B cell (primary cell): ENCODE measurements around the gene PDZRN3. TPM values are rescaled to one million over a fixed set of nuclear protein-coding genes. Genes with fewer than 3 reads are reported as not detected.

Source experiments
- ATAC-seq: fragments of 200-7000 bp; cut with Tn5 transposase; one replicate; pipeline ENCODE4 v1.10.0; 2021; ENCODE audit warnings: low read depth, mild to moderate bottlenecking, moderate number of reproducible peaks, moderate library complexity
- CTCF ChIA-PET: fragments of 350-600 bp; sonication (Branson Sonifier 250); formaldehyde crosslinking; loops from one replicate; lab custom pipeline; 2021; ENCODE audit warnings: antibody characterized with exemption, inconsistent platforms; lab: Charles Lee
- POLR2A ChIA-PET: fragments of 350-600 bp; sonication (Branson Sonifier 250); formaldehyde crosslinking; loops from one replicate; lab custom pipeline; 2021; ENCODE audit warnings: antibody characterized with exemption; lab: Charles Lee
- DNase-seq: peaks from one replicate; pipeline ENCODE4 v3.0.0; 2013
- H2AFZ ChIP-seq: 2 replicates; pipeline ENCODE4 v1.6.1; 2012; ENCODE audit warnings: mild to moderate bottlenecking, low read depth, low read length; ENCODE audit not compliant: insufficient read depth, poor library complexity, severe bottlenecking
- H3K27ac ChIP-seq, 2 donors: 1 replicate in 1 of 2; 2 replicates in 1 of 2; pipeline ENCODE4 v1.5.1; 2012 to 2013; ENCODE audit warnings: low read length in 2 of 2, mild to moderate bottlenecking in 2 of 2, moderate library complexity in 1 of 2
- H3K27me3 ChIP-seq, 4 experiments: fragments of 200-600 bp in 1 of 4; sonication (generic) in 1 of 4; replicated peaks in 1 of 4; 1 replicate in 2 of 4; 2 replicates in 2 of 4; pipeline versions ENCODE4 v1.6.1 to v1.7.0; 2013 to 2016; ENCODE audit warnings: low read length in 3 of 4, mild to moderate bottlenecking in 2 of 4, mixed read lengths in 1 of 4, moderate library complexity in 1 of 4; ENCODE audit not compliant: insufficient read depth in 4 of 4, control insufficient read depth in 3 of 4; ENCODE audit errors: control extremely low read depth in 1 of 4
- H3K36me3 ChIP-seq, 2 experiments: replicated peaks in 1 of 2; 1 replicate in 1 of 2; 2 replicates in 1 of 2; pipeline versions ENCODE4 v1.6.1 to v1.7.1; 2013; ENCODE audit warnings: low read length in 1 of 2; ENCODE audit not compliant: insufficient read depth in 2 of 2, control insufficient read depth in 1 of 2; ENCODE audit errors: control extremely low read depth in 1 of 2, extremely low read depth in 1 of 2
- H3K4me1 ChIP-seq, 2 donors: fragments of 200-600 bp in 1 of 2; sonication (generic) in 1 of 2; 1 replicate in 1 of 2; 2 replicates in 1 of 2; pipeline versions ENCODE4 v1.5.1 to v1.6.1; 2013 to 2017; ENCODE audit warnings: low read length in 2 of 2; ENCODE audit not compliant: control insufficient read depth in 2 of 2, insufficient read depth in 2 of 2
- H3K4me2 ChIP-seq: replicated peaks from 2 replicates; pipeline ENCODE3; 2012; ENCODE audit warnings: mild to moderate bottlenecking, low read depth, low read length; ENCODE audit not compliant: poor library complexity, severe bottlenecking
- H3K4me3 ChIP-seq, 5 experiments: fragments of 200-600 bp in 1 of 5; sonication (generic) in 1 of 5; 1 replicate in 3 of 5; 2 replicates in 2 of 5; pipeline versions ENCODE4 v1.5.1 to v1.7.0; 2011 to 2016; ENCODE audit warnings: low read length in 4 of 5, mild to moderate bottlenecking in 4 of 5, low read depth in 2 of 5, control low read depth in 1 of 5, moderate library complexity in 1 of 5; ENCODE audit not compliant: insufficient read depth in 1 of 5; ENCODE audit errors: control extremely low read depth in 1 of 5, extremely low read depth in 1 of 5
- H3K79me2 ChIP-seq: fragments of 200-600 bp; sonication (generic); one replicate; pipeline ENCODE4 v1.6.0; 2016; ENCODE audit warnings: low read length; ENCODE audit not compliant: control insufficient read depth, insufficient read depth
- H3K9ac ChIP-seq: fragments of 200-600 bp; sonication (generic); 2 replicates; pipeline ENCODE4 v1.6.1; 2017; ENCODE audit warnings: mild to moderate bottlenecking, low read length, moderate library complexity
- H3K9me3 ChIP-seq, 3 donors: one replicate each; pipeline versions ENCODE4 v1.6.1 to v1.7.1; 2013; ENCODE audit warnings: low read length in 2 of 3; ENCODE audit not compliant: control insufficient read depth in 2 of 3, insufficient read depth in 1 of 3; ENCODE audit errors: control extremely low read depth in 1 of 3
- H4K20me1 ChIP-seq: 2 replicates; pipeline ENCODE4 v1.6.0; 2012; ENCODE audit warnings: mild to moderate bottlenecking, low read length; ENCODE audit not compliant: insufficient read depth, control insufficient read depth, poor library complexity, severe bottlenecking
- H3K27ac Mint-ChIP-seq: one replicate; pipeline ENCODE4 v1.8.0; 2021; ENCODE audit warnings: mixed read lengths
- H3K27me3 Mint-ChIP-seq: one replicate; pipeline ENCODE4 v1.8.0; 2021; ENCODE audit warnings: mixed read lengths
- H3K4me1 Mint-ChIP-seq: one replicate; pipeline ENCODE4 v1.8.0; 2021; ENCODE audit warnings: mixed read lengths
- H3K4me3 Mint-ChIP-seq: one replicate; pipeline ENCODE4 v1.8.0; 2021; ENCODE audit warnings: mixed read lengths
- H3K9me3 Mint-ChIP-seq: one replicate; pipeline ENCODE4 v1.8.0; 2022; ENCODE audit warnings: mixed read lengths; ENCODE audit not compliant: insufficient read depth
- CTCF ChIP-seq: fragments of 200-600 bp; IDR thresholded peaks from one replicate; pipeline ENCODE4 v1.8.0; 2022; ENCODE audit warnings: antibody characterized with exemption, mild to moderate bottlenecking
- EZH2 ChIP-seq: IDR thresholded peaks from 2 replicates; pipeline ENCODE4 v1.6.1; 2012; ENCODE audit warnings: borderline replicate concordance, low read depth, mild to moderate bottlenecking, moderate library complexity, low read length; ENCODE audit not compliant: insufficient read depth, poor library complexity, severe bottlenecking
- WGBS: methylation state at CpG from one replicate; pipeline ENCODE4 v1.1.5; 2013; ENCODE audit warnings: missing lambda C conversion rate; ENCODE audit not compliant: insufficient coverage; 5-methylcytosine and 5-hydroxymethylcytosine counted together
- intact Hi-C: fragments of 100-400 bp; cut with micrococcal nuclease; formaldehyde crosslinking; loops from one replicate; pipeline ENCODE4 v1.10.0; 2022
- polyA plus RNA-seq: library from polyadenylated mRNA; depleted of rRNA; stranded (reverse); fragments of >200 nt; gene quantifications from 2 replicates; pipeline ENCODE4 v1.2.3, GENCODE V29; 2012
- total RNA-seq, 2 donors: library from RNA; stranded (reverse); fragments of 120-200 nt in 1 of 2; gene quantifications; 1 replicate in 1 of 2; 2 replicates in 1 of 2; pipeline versions ENCODE4 v1.2.3 to v1.2.4, GENCODE V29; 2013 to 2022

The PDZRN3 gene
- total and polyA plus RNA-seq, 2 donors (not counting 1 experiment from before 2014, with no cell fraction given), result not detected

GRCh38 chr3:73411993-73412392, 212.7 kb downstream of the PDZRN3 start:
- ChIA-PET POLR2A (no interaction called here), CTCF (no interaction called here)
- H3K4me2 ChIP-seq, result no peak overlapping the region
- no peaks in the 10 kb centered on the region for H3K79me2 ChIP-seq
- no peak overlapping the region for H3K27ac ChIP-seq
- no peaks in the 10 kb centered on the region for H3K4me1 Mint-ChIP-seq
- no peak for DNase-seq
- no peak for TF ChIP-seq CTCF
- H2AFZ ChIP-seq, result no peak overlapping the region
- H3K4me3 ChIP-seq, result no peak overlapping the region
- H3K9ac ChIP-seq, result no peak overlapping the region
- intact Hi-C loops, result no loop called here
- no peak overlapping the region for H3K27ac Mint-ChIP-seq
- H3K4me3 Mint-ChIP-seq, result no peak overlapping the region
- H4K20me1 ChIP-seq, result no peaks in the 10 kb centered on the region
- no peak for ATAC-seq
- no peaks in the 10 kb centered on the region for H3K4me1 ChIP-seq
- 83% methylated on average over 1 of the region's 5 CpGs for WGBS
- H3K27me3 ChIP-seq, result no peaks in the 10 kb centered on the region
- H3K9me3 ChIP-seq, result no peaks in the 10 kb centered on the region
- H3K9me3 Mint-ChIP-seq, result no peaks in the 10 kb centered on the region
- peaks cover 2% of the 10 kb centered on the region for H3K27me3 Mint-ChIP-seq
- no peaks in the 10 kb centered on the region for H3K36me3 ChIP-seq

- H3K27ac ChIP-seq, result no peak overlapping the region
- Mint-ChIP-seq H3K27me3 (peaks cover 4% of the 10 kb centered on the region), H3K27ac (no peak overlapping the region), H3K4me3 (no peak overlapping the region), H3K4me1 (no peaks in the 10 kb centered on the region), H3K9me3 (no peaks in the 10 kb centered on the region)
- H3K36me3 ChIP-seq, result no peaks in the 10 kb centered on the region
- TF ChIP-seq EZH2 (no peak), CTCF (no peak)
- no peak overlapping the region for H3K9ac ChIP-seq
- POLR2A ChIA-PET, result no interaction called here
- H3K9me3 ChIP-seq, result no peaks in the 10 kb centered on the region
- WGBS, result 93% methylated on average over 7 of the region's 7 CpGs
- CTCF ChIA-PET, result no interaction called here
- no peak overlapping the region for H3K4me2 ChIP-seq
- H2AFZ ChIP-seq, result no peak overlapping the region
- H3K27me3 ChIP-seq, result no peaks in the 10 kb centered on the region
- no peaks in the 10 kb centered on the region for H4K20me1 ChIP-seq
- no peak overlapping the region for H3K4me3 ChIP-seq
- intact Hi-C loops, result no loop called here
- no peak for DNase-seq
- no peak for ATAC-seq
- H3K79me2 ChIP-seq, result no peaks in the 10 kb centered on the region
- no peaks in the 10 kb centered on the region for H3K4me1 ChIP-seq
These were observed 213.2 kb downstream of the PDZRN3 start for GRCh38 chr3:73411545-73411944.
